H1 (cell line): ENCODE measurements around the gene KMT2E. TPM values are rescaled to one million over a fixed set of nuclear protein-coding genes. Genes with fewer than 3 reads are reported as not detected.

ENCODE experiments used
- CTCF ChIA-PET: fragments of 300-600 bp; sonication (Branson Sonifier 250); formaldehyde crosslinking; loops from one replicate; lab custom pipeline; 2021; ENCODE audit not compliant: partially characterized antibody; lab: Charles Lee
- POLR2A ChIA-PET: fragments of 300-600 bp; sonication (Branson Sonifier 250); formaldehyde crosslinking; loops from one replicate; lab custom pipeline; 2021; ENCODE audit warnings: inconsistent platforms; ENCODE audit not compliant: partially characterized antibody; lab: Charles Lee
- DNase-seq, 2 experiments: peaks; one replicate each; pipeline versions ENCODE4 v3.0.0 to v3.0.0-alpha.2; 2010 to 2022; ENCODE audit warnings: low spot score in 2 of 2, low read depth in 1 of 2, mixed read lengths in 1 of 2
- FAIRE-seq: peaks from 2 replicates; lab custom pipeline; 2011; peaks lifted over from hg19 to GRCh38; lab: Jason Lieb, UNC
- H2AFZ ChIP-seq: 2 replicates; pipeline ENCODE4 v1.8.1; 2012; ENCODE audit warnings: low read length, inconsistent platforms
- H2AK5ac ChIP-seq: 2 replicates; pipeline ENCODE4 v1.6.1; 2013; ENCODE audit warnings: low read depth, low read length
- H2BK120ac ChIP-seq: replicated peaks from 2 replicates; pipeline ENCODE3; 2013; ENCODE audit warnings: low read depth, low read length, inconsistent platforms
- H2BK12ac ChIP-seq: 2 replicates; pipeline ENCODE4 v1.6.1; 2013; ENCODE audit warnings: low read depth, low read length
- H2BK15ac ChIP-seq: 2 replicates; pipeline ENCODE4 v1.6.1; 2013; ENCODE audit warnings: low read length
- H2BK20ac ChIP-seq: 2 replicates; pipeline ENCODE4 v1.6.1; 2013; ENCODE audit warnings: low read length
- H2BK5ac ChIP-seq: 2 replicates; pipeline ENCODE4 v1.6.1; 2013; ENCODE audit warnings: low read depth, low read length
- H3K14ac ChIP-seq: 2 replicates; pipeline ENCODE4 v1.6.1; 2013; ENCODE audit warnings: inconsistent platforms; ENCODE audit not compliant: insufficient read length
- H3K18ac ChIP-seq: 2 replicates; pipeline ENCODE4 v1.6.1; 2013; ENCODE audit warnings: low read length; ENCODE audit errors: extremely low read depth
- H3K23ac ChIP-seq: 2 replicates; pipeline ENCODE4 v1.6.1; 2013; ENCODE audit warnings: inconsistent platforms; ENCODE audit not compliant: insufficient read length
- H3K23me2 ChIP-seq: 2 replicates; pipeline ENCODE4 v1.6.1; 2013; ENCODE audit warnings: low read depth, low read length
- H3K27ac ChIP-seq: 2 replicates; pipeline ENCODE4 v1.6.1; 2011; ENCODE audit warnings: low read depth, low read length, inconsistent platforms
- H3K27me3 ChIP-seq, 4 experiments: replicated peaks in 1 of 4; 1 replicate in 1 of 4; 2 replicates in 3 of 4; pipeline versions ENCODE4 v1.6.1 to v1.8.1; 2011 to 2013; ENCODE audit warnings: low read length in 3 of 4, mild to moderate bottlenecking in 3 of 4, inconsistent platforms in 2 of 4, mixed read lengths in 2 of 4, moderate library complexity in 1 of 4; ENCODE audit not compliant: control insufficient read depth in 3 of 4, insufficient read depth in 3 of 4; ENCODE audit errors: extremely low read depth in 1 of 4
- H3K36me3 ChIP-seq, 4 experiments: 2 replicates each; pipeline versions ENCODE4 v1.6.1 to v1.8.1; 2011 to 2013; ENCODE audit warnings: mild to moderate bottlenecking in 4 of 4, low read length in 3 of 4, moderate library complexity in 2 of 4, control low read depth in 1 of 4, inconsistent platforms in 1 of 4; ENCODE audit not compliant: insufficient read depth in 4 of 4, control insufficient read depth in 2 of 4
- H3K4ac ChIP-seq: replicated peaks from 2 replicates; pipeline ENCODE3; 2013; ENCODE audit warnings: low read length, low read depth, mixed read lengths, inconsistent platforms; ENCODE audit not compliant: insufficient read length
- H3K4me1 ChIP-seq, 4 experiments: replicated peaks in 1 of 4; 1 replicate in 1 of 4; 2 replicates in 3 of 4; pipeline versions ENCODE4 v1.6.1 to v1.8.1; 2011 to 2013; ENCODE audit warnings: low read length in 3 of 4, inconsistent platforms in 2 of 4, mixed read lengths in 1 of 4; ENCODE audit not compliant: insufficient read depth in 4 of 4, control insufficient read depth in 3 of 4
- H3K4me2 ChIP-seq, 2 experiments: 2 replicates each; pipeline versions ENCODE4 v1.6.1 to v1.8.1; 2011 to 2013; ENCODE audit warnings: low read depth in 2 of 2, low read length in 2 of 2, control low read depth in 1 of 2, inconsistent platforms in 1 of 2, mild to moderate bottlenecking in 1 of 2; ENCODE audit not compliant: insufficient read depth in 1 of 2
- H3K4me3 ChIP-seq, 4 experiments: fragments of 200-600, 300-600 bp in 1 of 4; sonication (generic), shearing (Covaris generic), sonication (Bioruptor Twin) in 1 of 4; 2 replicates each; pipeline versions ENCODE4 v1.5.1 to v1.8.1; 2011 to 2016; ENCODE audit warnings: low read length in 4 of 4, low read depth in 3 of 4, control low read depth in 2 of 4, inconsistent platforms in 2 of 4, mild to moderate bottlenecking in 2 of 4, mixed read lengths in 1 of 4, moderate library complexity in 1 of 4; ENCODE audit not compliant: insufficient read depth in 2 of 4; ENCODE audit errors: extremely low read depth in 1 of 4
- H3K56ac ChIP-seq: replicated peaks from 2 replicates; pipeline ENCODE3; 2013; ENCODE audit warnings: low read depth, mild to moderate bottlenecking, mixed read lengths, low read length, inconsistent platforms; ENCODE audit not compliant: insufficient read length
- H3K79me1 ChIP-seq: 2 replicates; pipeline ENCODE4 v1.6.1; 2013; ENCODE audit warnings: low read depth, low read length, control low read depth
- H3K79me2 ChIP-seq, 2 experiments: 2 replicates each; pipeline versions ENCODE4 v1.6.1 to v1.8.1; 2012 to 2013; ENCODE audit warnings: low read length in 2 of 2, mild to moderate bottlenecking in 2 of 2, inconsistent platforms in 1 of 2; ENCODE audit not compliant: insufficient read depth in 2 of 2, control insufficient read depth in 1 of 2
- H3K9ac ChIP-seq, 4 experiments: replicated peaks in 1 of 4; 1 replicate in 1 of 4; 2 replicates in 3 of 4; pipeline versions ENCODE4 v1.6.1 to v1.8.1; 2011 to 2013; ENCODE audit warnings: low read depth in 3 of 4, low read length in 3 of 4, control low read depth in 2 of 4, mild to moderate bottlenecking in 2 of 4, moderate library complexity in 2 of 4, inconsistent platforms in 1 of 4; ENCODE audit errors: extremely low read depth in 1 of 4
- H3K9me3 ChIP-seq, 2 experiments: 2 replicates each; pipeline versions ENCODE4 v1.6.1 to v1.8.1; 2012 to 2013; ENCODE audit warnings: mild to moderate bottlenecking in 2 of 2, moderate library complexity in 2 of 2, control low read depth in 1 of 2, inconsistent platforms in 1 of 2, low read depth in 1 of 2, low read length in 1 of 2, mixed read lengths in 1 of 2; ENCODE audit not compliant: insufficient read depth in 2 of 2
- H4K20me1 ChIP-seq, 2 experiments: replicated peaks in 1 of 2; 2 replicates each; pipeline versions ENCODE3 to v1.8.1; 2011 to 2013; ENCODE audit warnings: inconsistent platforms in 2 of 2, low read length in 2 of 2, mild to moderate bottlenecking in 1 of 2; ENCODE audit not compliant: insufficient read depth in 2 of 2, control insufficient read depth in 1 of 2
- H4K5ac ChIP-seq: 2 replicates; pipeline ENCODE4 v1.6.1; 2013; ENCODE audit warnings: low read length, low read depth, mixed read lengths, inconsistent platforms; ENCODE audit not compliant: insufficient read length
- H4K8ac ChIP-seq: 2 replicates; pipeline ENCODE4 v1.8.0; 2013; ENCODE audit warnings: mild to moderate bottlenecking, moderate library complexity, low read length, inconsistent platforms; ENCODE audit not compliant: insufficient read depth; ENCODE audit errors: extremely low read depth
- H4K91ac ChIP-seq: replicated peaks from 2 replicates; pipeline ENCODE3; 2013; ENCODE audit warnings: low read length, mixed read lengths, inconsistent platforms; ENCODE audit not compliant: insufficient read length
- CBX8 ChIP-seq: fragments of 300-800, 300-1000 bp; sonication (generic); IDR thresholded peaks from 2 replicates; pipeline ENCODE4 v1.7.1; 2016; ENCODE audit warnings: low read depth, low read length, borderline replicate concordance
- CTBP2 ChIP-seq: IDR thresholded peaks from 2 replicates; pipeline ENCODE4 v1.7.0; 2011; ENCODE audit warnings: borderline replicate concordance, mild to moderate bottlenecking, moderate library complexity, mixed read lengths, low read length; ENCODE audit not compliant: insufficient read depth, insufficient read length
- MAX ChIP-seq: IDR thresholded peaks from 2 replicates; pipeline ENCODE4 v1.6.1; 2012; ENCODE audit warnings: inconsistent platforms
- RFX5 ChIP-seq: IDR thresholded peaks from 2 replicates; pipeline ENCODE4 v1.6.1; 2011; ENCODE audit warnings: low read depth, low read length, improper control_type of control experiment, borderline replicate concordance
- SP4 ChIP-seq: IDR thresholded peaks from 2 replicates; pipeline ENCODE4 v1.6.1; 2012; ENCODE audit warnings: low read length, inconsistent platforms
- WGBS, 2 experiments: shearing (Covaris generic) in 1 of 2; methylation state at CpG; one replicate each; pipeline versions ENCODE4 v1.1.6 to v1.1.7; 2013 to 2015; ENCODE audit warnings: low lambda C conversion rate in 2 of 2, mixed read lengths in 2 of 2, inconsistent platforms in 1 of 2, low coverage in 1 of 2, missing lambda C conversion rate in 1 of 2; ENCODE audit not compliant: insufficient replicate concordance in 2 of 2, insufficient coverage in 1 of 2, insufficient read length in 1 of 2; ENCODE audit errors: extremely low coverage in 1 of 2, missing lambda C conversion rate in 1 of 2; 5-methylcytosine and 5-hydroxymethylcytosine counted together
- polyA plus RNA-seq, 7 experiments: library from polyadenylated mRNA; depleted of rRNA in 3 of 7; stranded (reverse) in 5 of 7; unstranded in 2 of 7; fragments of >200 nt in 5 of 7; fragments of 200-250 nt in 2 of 7; gene quantifications; 1 replicate in 5 of 7; 2 replicates in 1 of 7; 4 replicates in 1 of 7; pipeline versions ENCODE4 v1.2.1 to v1.2.3, GENCODE V29; 2011 to 2013; ENCODE audit warnings: missing spikeins in 2 of 7, mixed read lengths in 2 of 7
- total RNA-seq: library from RNA; stranded (reverse); fragmentation: NEBNext Ultra II Directional; extraction: Animal tissue kit (Norgen Biotek cat#: 25700); gene quantifications from 2 replicates; pipeline ENCODE4 v1.2.1, GENCODE V29; 2021

The KMT2E gene
- total and polyA plus RNA-seq, 2 of the 8 experiments (the other 6 are each of a cell fraction or from before 2014, with no cell fraction given), result 10.9 to 45.0 TPM

GRCh38 chr7:105101864-105102263 lies 87.9 kb downstream of the KMT2E start:
- WGBS, 2 experiments, result 93% methylated on average over 4 of the region's 4 CpGs; no CpG with 5 or more reads in 1 of the 2 experiments
- Histone ChIP-seq H2BK12ac (no peak overlapping the region), H3K79me2 (no peaks in the 10 kb centered on the region), H2BK15ac (no peak overlapping the region), H4K91ac (no peak overlapping the region), H3K56ac (no peak overlapping the region), H3K27ac (no peak overlapping the region), H2BK5ac (no peak overlapping the region), H3K4me1 (no peaks in the 10 kb centered on the region; a peak in 1 of 7 replicates), H3K18ac (no peak overlapping the region), H3K23me2 (no peaks in the 10 kb centered on the region), H2BK20ac (no peak overlapping the region), H3K4ac (no peak overlapping the region), H3K14ac (no peak overlapping the region), H3K9ac (no peak overlapping the region), H4K20me1 (no peaks in the 10 kb centered on the region), H3K4me2 (no peak overlapping the region), H2BK120ac (no peak overlapping the region), H2AK5ac (no peak overlapping the region), H3K23ac (no peak overlapping the region), H3K9me3 (no peaks in the 10 kb centered on the region), H3K27me3 (no peaks in the 10 kb centered on the region), H3K36me3 (peaks cover 2 to 60% (median 25%) of the 10 kb centered on the region in 4 experiments), H3K4me3 (no peak overlapping the region), H2AFZ (no peak overlapping the region), H4K8ac (no peak overlapping the region; the same call in 1 of the 2 replicates), H3K79me1 (no peaks in the 10 kb centered on the region), H4K5ac (no peak overlapping the region)
- TF ChIP-seq SP4, result no peak
- TF ChIP-seq MAX, result no peak
- no peak for TF ChIP-seq CTBP2
- no peak for TF ChIP-seq CBX8
- TF ChIP-seq RFX5, result no peak
- no peak for FAIRE-seq
- CTCF ChIA-PET, result no interaction called here
- POLR2A ChIA-PET, result no interaction called here
- no peak for DNase-seq
